Coronary artery (tissue), 2 donors: ENCODE measurements around the gene BARHL2.

Experiments
- DNase-seq: peaks from one replicate; pipeline ENCODE4 v3.0.0-alpha.2; 2017; ENCODE audit warnings: low spot score
- H3K27ac ChIP-seq, 2 donors: fragments of 200-600 bp; sonication (generic); one replicate each; pipeline ENCODE4 v1.5.1; 2016 to 2019
- H3K4me3 ChIP-seq: fragments of 200-600 bp; sonication (generic); 2 replicates; pipeline ENCODE4 v1.5.1; 2016; ENCODE audit warnings: mild to moderate bottlenecking, moderate library complexity
- CTCF ChIP-seq: fragments of 200-600 bp; sonication (generic); IDR thresholded peaks from one replicate; pipeline ENCODE4 v1.5.1; 2019; ENCODE audit warnings: antibody characterized with exemption

BARHL2 gene

DNA sequence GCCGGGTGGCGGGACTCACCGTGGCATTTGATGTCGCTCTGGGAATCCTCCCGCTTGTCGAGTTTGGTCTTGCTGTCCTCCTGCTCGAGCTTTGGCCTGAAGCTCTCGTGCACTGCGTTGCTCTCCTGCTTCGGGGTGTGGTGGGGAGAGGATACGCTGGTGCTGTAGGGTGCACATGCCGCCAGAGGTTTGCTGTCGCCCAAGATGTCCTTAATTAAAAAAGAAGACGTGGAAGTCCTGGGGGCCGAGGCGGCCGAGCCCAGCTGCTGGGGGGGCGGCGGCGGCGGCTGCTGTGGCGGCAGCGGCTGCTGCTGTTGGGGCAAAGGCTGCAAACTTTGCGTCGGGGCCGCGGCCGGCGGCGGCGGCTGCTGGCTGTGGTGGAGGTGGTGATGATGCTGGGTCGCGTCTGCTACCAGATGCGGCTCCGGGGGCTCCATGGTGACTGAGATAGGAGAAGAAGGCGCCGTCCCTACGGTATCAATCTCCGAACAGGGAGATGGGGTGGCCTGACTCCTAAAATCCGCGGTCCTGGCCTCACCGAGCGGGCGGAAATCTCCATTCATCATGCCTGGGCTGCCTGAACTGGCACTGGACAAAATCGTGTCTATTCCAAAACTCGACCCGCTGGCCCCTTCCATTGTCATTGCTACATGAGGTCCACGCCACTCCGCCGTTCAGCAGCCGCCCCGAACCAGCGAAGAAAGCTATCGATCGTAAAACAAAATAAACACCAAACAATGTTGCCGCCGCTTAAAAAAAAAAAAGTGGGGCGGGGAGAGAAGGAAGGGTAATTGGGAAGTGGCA is at the start of gene BARHL2:
Gene BARHL2 (minus strand): TSS at position 751 of the 804 bp plus-strand sequence. CDS start 107 bp downstream, at position 644.
- Histone ChIP-seq H3K4me3 (peak within 1 kb of the TSS; percentile 66), H3K27ac (no peak within 1 kb of the TSS)
- no peak for TF ChIP-seq CTCF
- no peak for DNase-seq

DNA sequence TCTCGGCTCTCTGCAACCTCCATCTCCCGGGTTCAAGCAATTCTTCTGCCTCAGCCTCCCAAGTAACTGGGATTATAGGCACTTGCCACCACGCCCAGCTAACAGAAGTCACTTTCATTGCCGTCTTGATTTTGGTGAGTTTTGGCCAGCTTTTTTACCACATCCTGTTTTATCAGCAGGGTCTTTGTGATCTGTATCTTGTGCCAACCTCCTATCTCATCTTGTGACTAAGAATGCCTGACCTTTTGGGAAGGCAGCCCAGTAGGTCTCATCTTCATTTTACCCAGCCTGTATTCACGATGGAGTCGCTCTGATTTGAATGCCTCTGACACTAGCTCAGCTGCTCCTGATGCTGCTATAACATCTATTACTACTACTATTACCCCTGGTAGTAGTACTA is 46.8 kb upstream of the BARHL2 start:
- DNase-seq, result no peak
- no peak overlapping the region for H3K27ac ChIP-seq
- H3K4me3 ChIP-seq, result no peak overlapping the region
- TF ChIP-seq CTCF, result no peak

DNA sequence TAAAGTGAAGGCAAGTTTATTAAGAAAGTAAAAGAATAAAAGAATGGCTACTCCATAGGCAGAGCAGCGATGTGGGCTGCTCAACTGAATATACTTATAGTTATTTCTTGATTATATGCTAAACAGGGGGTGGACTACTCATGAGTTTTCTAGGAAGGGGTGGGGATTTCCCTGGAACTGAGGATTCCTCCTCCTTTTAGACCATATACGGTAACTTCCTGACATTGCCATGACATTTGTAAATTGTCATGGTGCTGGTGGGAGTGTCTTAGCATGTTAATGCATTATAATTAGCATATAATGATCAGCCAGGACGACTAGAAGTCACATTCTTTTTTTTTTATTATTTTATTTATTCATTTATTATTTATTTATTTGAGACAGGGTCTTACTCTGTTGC is 46.4 kb upstream of the BARHL2 start:
- DNase-seq, result no peak
- no peak overlapping the region for H3K4me3 ChIP-seq
- no peak overlapping the region for H3K27ac ChIP-seq
- no peak for TF ChIP-seq CTCF

DNA sequence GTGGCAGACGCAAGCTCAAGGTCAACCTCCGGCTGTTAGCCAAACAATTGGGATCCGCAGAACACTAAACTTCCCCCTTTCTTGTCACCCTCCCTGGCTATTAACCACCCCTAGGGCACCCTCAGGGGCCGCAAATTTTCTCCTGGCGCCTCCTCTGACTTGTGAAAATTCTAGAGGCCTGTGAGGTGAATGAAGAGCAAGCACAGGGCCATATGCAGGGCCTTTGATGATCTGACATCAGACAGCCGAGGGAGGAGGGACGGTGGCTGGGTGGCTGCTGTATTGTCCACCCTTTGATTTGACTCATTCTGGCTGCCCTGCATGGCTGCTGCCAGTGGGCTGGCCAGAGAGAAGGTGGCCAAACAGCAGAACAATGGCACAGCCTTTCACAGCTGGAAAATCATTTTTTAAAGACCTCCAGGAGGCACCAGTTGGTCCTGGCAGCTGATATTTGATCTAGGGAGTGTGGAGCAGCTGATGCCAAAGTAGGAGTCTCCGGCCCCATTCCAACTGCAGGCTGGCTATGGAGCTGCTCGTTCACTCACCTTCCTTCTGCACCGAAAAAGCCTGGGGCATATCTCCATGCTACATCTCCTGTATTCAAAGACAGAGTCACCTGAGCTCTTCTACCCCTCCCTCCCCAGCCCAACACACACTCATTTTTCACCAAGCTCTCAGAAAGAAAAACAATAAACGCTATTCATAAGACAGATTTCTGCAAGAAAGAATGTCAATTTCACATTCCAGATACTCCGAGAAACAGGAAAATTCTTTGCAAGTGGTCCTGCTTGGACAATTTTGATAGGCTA is 44.9 kb upstream of the BARHL2 start:
- no peak for TF ChIP-seq CTCF
- no peak for DNase-seq
- no peak overlapping the region for H3K27ac ChIP-seq
- no peak overlapping the region for H3K4me3 ChIP-seq

GRCh38 chr1:90761156-90761555 is 44.1 kb upstream of the BARHL2 start:
- H3K27ac ChIP-seq, result no peak overlapping the region
- no peak overlapping the region for H3K4me3 ChIP-seq
- no peak for DNase-seq
- TF ChIP-seq CTCF, result no peak

GRCh38 chr1:90753556-90753955 is 36.5 kb upstream of the BARHL2 start:
- DNase-seq, result no peak
- H3K4me3 ChIP-seq, result no peak overlapping the region
- TF ChIP-seq CTCF, result no peak
- no peak overlapping the region for H3K27ac ChIP-seq
